CD4-positive, alpha-beta T cell treated with Interleukin-21 for 1 hour (primary cell): ENCODE data around the gene CDKAL1.

Experiments
- DNase-seq: peaks from one replicate; pipeline ENCODE4 v3.0.0-alpha.2; 2020

CDKAL1 gene

DNA sequence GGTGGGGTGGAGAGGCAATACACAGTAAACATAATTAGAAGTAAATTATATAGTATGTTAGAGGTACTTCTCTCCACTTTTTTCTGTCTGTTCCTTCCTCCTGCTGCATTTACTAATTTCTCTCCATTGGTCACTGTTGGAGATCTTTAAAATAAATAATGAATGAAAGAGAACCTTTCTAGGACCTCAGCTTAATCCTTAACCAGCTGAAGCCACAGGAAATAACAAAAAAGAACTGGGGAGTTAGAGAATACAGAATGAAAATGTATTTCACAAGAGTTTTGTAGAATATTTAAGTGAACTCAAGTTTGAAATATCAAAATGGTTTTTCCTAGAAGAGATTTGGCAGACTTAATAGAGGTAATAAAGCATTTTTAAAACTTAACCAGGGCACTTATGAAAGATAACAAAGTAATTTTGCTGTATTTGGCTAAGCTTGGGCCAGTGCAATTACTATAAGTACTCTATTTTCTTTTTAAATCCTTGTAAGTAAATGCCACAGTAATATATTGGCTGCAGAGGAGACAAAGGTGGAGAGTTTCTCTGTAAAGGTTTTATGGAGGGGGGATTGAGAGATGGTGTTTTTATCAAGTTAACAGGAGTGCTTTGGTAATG lies 405.0 kb downstream of the CDKAL1 start:
- DNase-seq: no peak

DNA sequence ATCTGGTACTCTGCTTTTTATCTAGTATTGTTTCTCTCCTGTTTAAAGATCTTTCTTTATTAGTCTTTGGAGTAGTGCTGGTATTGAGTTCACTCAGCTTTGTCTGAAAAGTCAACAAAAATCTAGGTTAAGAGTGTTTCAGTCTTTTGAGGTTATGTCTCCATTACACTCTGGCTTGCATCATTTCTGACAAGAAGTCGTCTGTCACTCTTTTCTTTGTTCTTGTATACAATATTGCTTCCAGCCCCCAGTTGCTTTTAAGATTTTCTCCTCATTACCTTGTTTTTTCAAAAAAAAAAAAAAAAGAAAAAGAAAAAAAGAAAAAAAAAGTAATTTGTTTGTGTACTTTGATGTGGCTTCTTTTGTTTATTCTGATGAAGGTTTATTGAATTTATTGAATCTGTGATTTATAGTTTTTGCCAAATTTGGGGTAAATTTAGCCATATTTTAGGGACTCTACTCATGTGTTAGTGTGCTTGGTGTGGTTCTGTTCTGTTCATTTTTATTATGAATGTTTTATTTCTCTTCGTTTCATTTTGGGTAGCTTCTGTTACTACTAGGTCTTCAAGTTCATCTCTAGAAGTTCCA lies 408.9 kb downstream of the CDKAL1 start:
- no peak for DNase-seq

DNA sequence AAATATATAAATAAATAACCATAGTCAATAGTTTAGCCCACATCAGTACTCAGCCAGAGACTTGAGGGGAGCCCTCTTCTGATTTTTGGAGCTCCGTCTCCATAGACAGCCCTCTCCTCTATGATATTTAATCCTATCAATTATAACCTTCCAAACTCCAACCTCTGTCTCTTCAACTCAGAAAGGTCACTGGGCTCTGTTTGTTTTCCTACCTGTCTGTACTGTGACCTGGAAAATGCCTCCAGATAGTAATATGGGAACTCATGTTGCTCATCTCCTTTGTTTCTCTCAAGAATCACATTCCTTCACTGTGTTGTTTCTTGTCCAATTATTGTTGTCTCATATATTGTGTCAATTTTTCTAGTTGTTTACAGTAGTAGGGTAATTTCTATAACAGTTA lies 409.7 kb downstream of the CDKAL1 start:
- no peak for DNase-seq

DNA sequence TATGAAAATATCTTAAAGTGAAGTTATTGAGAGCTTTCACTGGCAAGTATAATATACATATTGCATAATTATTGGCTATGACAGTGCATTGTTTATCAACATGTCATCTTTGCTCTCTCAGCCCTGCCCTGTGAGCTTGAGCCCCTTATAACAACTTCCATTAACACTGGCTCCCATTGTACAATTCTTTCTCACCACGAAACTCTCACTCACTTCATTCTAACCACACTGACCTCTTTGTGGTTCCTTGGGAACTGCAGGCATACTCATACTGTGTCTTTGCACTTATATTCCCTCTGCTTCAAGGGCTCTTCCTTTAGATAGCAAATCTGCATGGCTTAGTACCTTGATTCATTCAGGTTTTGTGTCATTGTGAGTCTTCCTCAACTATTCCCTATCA lies 411.8 kb downstream of the CDKAL1 start:
- DNase-seq: no peak

GRCh38 chr6:20946890-20947289 lies 412.6 kb downstream of the CDKAL1 start:
- no peak for DNase-seq

GRCh38 chr6:20947977-20948376 lies 413.7 kb downstream of the CDKAL1 start:
- no peak for DNase-seq

- no peak for DNase-seq
These were observed 414.3 kb downstream of the CDKAL1 start for GRCh38 chr6:20948556-20948955.

DNA sequence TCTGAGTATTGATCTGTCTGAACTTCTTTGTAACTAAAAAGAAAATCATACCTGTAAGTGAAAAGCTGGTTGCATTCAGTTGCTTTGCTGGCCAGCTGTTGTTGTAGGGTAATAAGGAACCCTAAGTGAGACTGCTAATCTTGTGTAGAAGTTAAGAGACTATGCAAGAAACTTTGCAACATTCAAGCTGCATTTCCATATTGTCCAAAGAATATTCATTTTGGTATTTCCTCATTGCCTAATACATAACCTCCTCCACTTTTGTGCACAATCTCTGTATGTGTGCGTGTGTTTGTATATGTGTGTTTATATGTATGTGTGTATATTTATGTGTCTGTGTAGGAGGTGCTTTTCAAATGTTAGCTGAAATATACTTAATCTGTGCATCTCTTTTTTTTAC lies 414.9 kb downstream of the CDKAL1 start:
- no peak for DNase-seq

GRCh38 chr6:20952699-20953474 lies 418.6 kb downstream of the CDKAL1 start:
- DNase-seq: no peak

DNA sequence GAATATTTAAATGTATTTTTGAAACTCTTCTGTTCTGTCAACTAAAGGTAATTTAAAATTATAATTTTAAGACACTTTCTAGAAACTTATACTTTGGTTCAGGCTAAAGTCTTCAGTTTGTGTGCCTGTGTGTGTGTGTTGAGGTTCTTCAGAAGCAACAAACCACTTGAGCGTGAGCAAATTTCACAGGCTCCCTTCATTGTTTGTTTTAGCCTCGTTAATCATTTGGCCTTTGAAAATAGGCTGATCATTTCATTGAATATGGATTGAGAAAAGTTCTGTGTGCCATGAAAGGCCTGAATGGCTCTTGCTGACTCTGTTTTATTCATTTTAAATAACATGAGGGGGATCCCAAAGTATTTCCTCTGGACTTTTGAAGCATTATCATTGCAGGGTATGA lies 420.1 kb downstream of the CDKAL1 start:
- DNase-seq: no peak

DNA sequence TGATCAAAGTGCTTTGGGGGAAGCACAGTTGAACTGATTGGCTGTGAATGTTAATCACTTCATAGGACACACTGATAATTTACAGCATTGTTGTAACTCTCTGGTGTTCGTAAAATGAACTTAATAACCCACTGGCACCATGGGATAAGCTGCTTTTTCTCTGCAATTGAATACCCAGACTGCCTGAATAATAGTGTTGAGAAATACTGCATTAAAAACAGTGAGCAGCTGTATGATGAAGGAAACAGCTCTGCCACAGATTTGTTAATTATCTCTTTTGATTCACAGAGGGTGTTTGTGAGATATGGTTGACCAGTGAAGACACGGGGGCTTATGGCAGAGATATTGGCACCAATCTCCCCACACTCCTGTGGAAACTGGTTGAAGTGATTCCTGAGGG lies 420.9 kb downstream of the CDKAL1 start:
- DNase-seq: no peak

DNA sequence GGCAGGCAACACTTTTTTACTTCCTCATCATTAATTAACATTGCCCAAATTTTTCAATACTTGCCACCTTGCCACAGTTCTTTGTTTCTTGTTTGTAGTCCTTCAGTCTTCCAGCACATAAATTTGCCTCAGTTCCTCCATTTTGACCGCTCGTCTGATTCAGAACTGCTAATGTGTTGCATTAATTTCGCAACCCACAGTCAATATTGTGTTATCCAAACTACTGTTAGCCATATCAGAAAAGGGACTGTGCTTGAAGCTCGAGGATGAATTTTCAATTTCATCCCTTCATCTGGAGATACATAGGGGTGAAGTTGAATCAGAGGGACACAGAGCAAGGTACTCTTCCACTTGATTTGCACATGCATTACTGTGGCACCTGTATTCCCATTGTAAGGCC lies 421.5 kb downstream of the CDKAL1 start:
- no peak for DNase-seq

DNA sequence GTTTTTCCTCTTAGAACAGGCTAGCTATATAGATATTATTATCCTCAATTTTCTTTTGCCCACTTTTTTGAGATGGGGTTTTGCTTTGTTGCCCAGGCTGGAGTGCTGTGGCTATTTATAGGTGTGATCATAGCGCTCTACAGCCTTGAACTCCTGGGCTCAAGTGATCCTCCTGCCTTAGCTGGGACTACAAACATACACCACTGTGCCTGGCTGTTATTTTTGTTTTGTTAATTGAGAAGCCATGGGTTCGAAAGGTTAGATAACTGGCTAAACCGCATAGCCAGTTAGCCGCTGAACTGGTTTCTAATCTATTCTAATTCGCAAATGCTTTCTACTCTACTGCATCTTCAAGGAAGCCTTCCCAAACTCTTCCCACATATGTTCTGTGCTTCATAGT lies 425.8 kb downstream of the CDKAL1 start:
- DNase-seq: no peak

GRCh38 chr6:20965276-20965675 lies 431.0 kb downstream of the CDKAL1 start:
- no peak for DNase-seq

GRCh38 chr6:20965915-20966314 lies 431.7 kb downstream of the CDKAL1 start:
- no peak for DNase-seq

- no peak for DNase-seq
These were observed 435.3 kb downstream of the CDKAL1 start for GRCh38 chr6:20969551-20969950.

DNA sequence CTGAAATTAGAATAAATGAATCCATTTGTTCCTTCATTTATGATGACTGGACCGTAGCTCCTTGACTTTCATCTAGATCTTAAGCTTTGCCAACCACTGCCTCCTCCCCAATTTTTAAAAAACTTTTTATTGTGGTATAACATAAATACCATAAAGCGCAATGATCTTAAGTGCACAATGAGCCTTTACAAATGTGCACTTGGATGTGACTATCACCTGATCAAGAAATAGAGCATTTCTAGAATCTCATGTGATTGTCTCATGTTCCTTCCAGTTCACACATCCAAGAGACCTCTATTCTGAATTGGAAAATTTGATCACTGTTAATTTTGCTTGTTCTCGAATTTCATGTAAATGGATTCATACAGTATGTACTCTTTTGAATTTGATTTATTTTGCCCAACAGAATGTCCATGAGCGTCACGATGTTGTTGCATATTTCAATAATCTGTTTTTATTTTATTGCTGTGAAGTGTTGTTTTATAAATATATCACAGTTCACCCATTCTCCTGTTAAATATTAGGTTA lies 442.2 kb downstream of the CDKAL1 start:
- DNase-seq: no peak

DNA sequence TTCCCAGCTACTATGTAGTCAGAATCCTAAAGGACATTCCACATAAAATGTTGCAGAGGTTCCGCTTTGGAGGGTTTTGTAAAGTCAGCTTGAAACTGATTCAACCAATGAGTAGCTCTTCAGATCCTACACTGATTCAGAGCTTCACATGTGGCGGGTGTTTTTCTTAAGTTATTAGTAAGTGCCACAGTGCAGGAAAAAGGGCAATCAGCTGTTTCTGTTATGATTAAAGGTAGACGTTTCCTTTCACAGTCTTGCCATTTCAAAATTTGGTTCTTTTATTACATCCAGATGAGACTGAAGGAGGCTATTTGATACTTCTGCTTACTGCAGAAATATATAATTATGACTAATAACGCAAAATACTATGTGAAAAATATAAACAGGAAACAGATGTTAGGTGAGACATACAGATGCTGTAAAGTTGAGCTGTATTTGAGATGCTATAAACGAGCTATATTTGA lies 443.9 kb downstream of the CDKAL1 start:
- no peak for DNase-seq

GRCh38 chr6:20979076-20979475 lies 444.8 kb downstream of the CDKAL1 start:
- DNase-seq: no peak

GRCh38 chr6:20983961-20984360 lies 449.7 kb downstream of the CDKAL1 start:
- no peak for DNase-seq

- no peak for DNase-seq
These were observed 451.6 kb downstream of the CDKAL1 start for GRCh38 chr6:20985821-20986220.

DNA sequence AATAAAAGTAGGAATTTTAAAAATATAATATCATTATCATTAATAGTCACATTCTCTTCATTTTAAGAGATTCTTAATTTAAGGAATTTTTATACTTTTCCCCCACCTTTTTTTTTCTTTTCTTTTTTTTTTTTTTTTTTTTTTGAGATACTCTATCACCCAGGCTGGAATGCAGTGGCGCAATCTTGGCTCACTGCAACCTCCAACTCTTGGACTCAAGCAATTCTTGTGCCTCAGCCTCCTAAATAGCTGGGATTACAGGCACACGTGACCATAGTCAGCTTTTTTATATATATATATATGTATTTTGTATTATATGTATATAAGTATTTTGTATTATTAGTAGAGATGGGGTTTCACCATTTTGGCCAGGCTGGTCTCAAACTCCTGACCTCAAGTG lies 457.7 kb downstream of the CDKAL1 start:
- DNase-seq: no peak

GRCh38 chr6:20996099-20996498 lies 461.8 kb downstream of the CDKAL1 start:
- DNase-seq: no peak

DNA sequence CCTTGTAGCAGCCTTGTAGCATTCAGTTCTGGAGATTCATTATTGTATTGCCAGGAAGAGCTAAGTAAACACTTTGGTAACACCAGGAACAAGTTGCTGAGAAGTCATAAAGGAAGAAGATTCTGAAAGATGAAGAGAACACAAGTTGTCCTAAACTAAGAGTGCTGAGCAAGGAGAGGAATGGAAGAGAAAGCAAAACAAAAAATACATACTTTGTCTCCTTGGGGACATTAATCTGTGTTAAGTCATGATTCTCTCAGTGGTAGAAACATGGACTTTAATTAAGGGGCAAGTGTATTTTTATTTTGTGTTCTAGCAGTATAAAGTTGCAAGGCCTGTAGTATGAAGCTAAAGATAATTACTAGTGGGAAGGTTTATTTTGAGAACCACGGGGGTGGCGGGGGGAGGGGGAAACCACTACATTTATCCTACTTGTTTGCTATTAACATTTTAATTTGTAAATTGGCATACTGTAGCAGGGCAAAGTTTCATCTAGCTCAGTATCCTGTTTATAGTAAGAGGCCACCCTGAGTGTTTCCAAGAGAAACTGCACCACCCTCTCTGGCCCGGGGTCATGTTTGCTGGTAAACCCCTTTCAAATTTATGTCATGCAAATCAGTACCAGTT lies 463.0 kb downstream of the CDKAL1 start:
- DNase-seq: no peak
